Neural cell (in vitro differentiated cells): ENCODE data around the gene MTHFD1L. TPM values are rescaled to one million over a fixed set of nuclear protein-coding genes. Genes with fewer than 3 reads are reported as not detected.

Experiments
- H2AFZ ChIP-seq: fragments of 200-600, 300-800 bp; sonication (generic), shearing (Covaris generic); 2 replicates; pipeline ENCODE4 v1.6.0; 2014; ENCODE audit warnings: low read depth, mild to moderate bottlenecking, antibody characterized with exemption, low read length, moderate library complexity
- H3F3A ChIP-seq: fragments of 200-600 bp; shearing (Covaris generic); 2 replicates; pipeline ENCODE4 v1.6.1; 2016; ENCODE audit warnings: mild to moderate bottlenecking, moderate library complexity, mixed read lengths, antibody characterized with exemption, low read length; ENCODE audit not compliant: insufficient read depth, poor library complexity, severe bottlenecking
- H3K27ac ChIP-seq: fragments of 200-600, 300-800 bp; sonication (generic), shearing (Covaris generic); 2 replicates; pipeline ENCODE4 v1.5.1; 2014; ENCODE audit warnings: mild to moderate bottlenecking, low read length, moderate library complexity
- H3K27me3 ChIP-seq: fragments of 300-800, 200-600 bp; sonication (generic), shearing (Covaris generic); 2 replicates; pipeline ENCODE4 v1.6.0; 2014; ENCODE audit warnings: mild to moderate bottlenecking, low read depth, low read length, moderate library complexity; ENCODE audit not compliant: insufficient read depth
- H3K36me3 ChIP-seq: fragments of 300-800, 200-600 bp; sonication (generic), shearing (Covaris generic); 2 replicates; pipeline ENCODE4 v1.5.1; 2014; ENCODE audit warnings: mild to moderate bottlenecking, antibody characterized with exemption, low read length, moderate library complexity; ENCODE audit not compliant: insufficient read depth
- H3K4me2 ChIP-seq: fragments of 300-800, 200-600 bp; sonication (generic), shearing (Covaris generic); 2 replicates; pipeline ENCODE4 v1.6.0; 2014; ENCODE audit warnings: mild to moderate bottlenecking, low read length
- H3K4me3 ChIP-seq: fragments of 300-800, 200-600 bp; sonication (generic), shearing (Covaris generic); 2 replicates; pipeline ENCODE4 v1.5.1; 2014; ENCODE audit warnings: mild to moderate bottlenecking, low read length, moderate library complexity
- H3K79me2 ChIP-seq: fragments of 200-600 bp; shearing (Covaris generic); replicated peaks from 2 replicates; pipeline ENCODE4 v1.6.0; 2014; ENCODE audit warnings: mild to moderate bottlenecking, low read length, moderate library complexity; ENCODE audit not compliant: insufficient read depth
- H3K9ac ChIP-seq: fragments of 300-800, 200-600 bp; sonication (generic), shearing (Covaris generic); 2 replicates; pipeline ENCODE4 v1.6.1; 2016; ENCODE audit warnings: mild to moderate bottlenecking, low read length, mixed read lengths
- H3K9me2 ChIP-seq: fragments of 200-600 bp; shearing (Covaris generic); 2 replicates; pipeline ENCODE4 v1.6.1; 2016; ENCODE audit warnings: mild to moderate bottlenecking, low read length, mixed read lengths; ENCODE audit not compliant: insufficient read depth
- H3K9me3 ChIP-seq: fragments of 200-600, 300-800 bp; sonication (generic), shearing (Covaris generic); 2 replicates; pipeline ENCODE4 v1.6.1; 2016; ENCODE audit warnings: mild to moderate bottlenecking, mixed run types, low read length, moderate library complexity, mixed read lengths
- H4K20me1 ChIP-seq: fragments of 200-600 bp; shearing (Covaris generic); 2 replicates; pipeline ENCODE4 v1.6.1; 2016; ENCODE audit warnings: mild to moderate bottlenecking, mixed run types; ENCODE audit not compliant: insufficient read depth
- CTCF ChIP-seq: fragments of 450-650 bp; IDR thresholded peaks from 2 replicates; pipeline ENCODE4 v1.5.1; 2014; ENCODE audit warnings: antibody characterized with exemption, mild to moderate bottlenecking, moderate library complexity; ENCODE audit not compliant: poor library complexity, severe bottlenecking
- EP300 ChIP-seq: fragments of 450-650 bp; conservative IDR thresholded peaks from 2 replicates; pipeline ENCODE4 v1.6.1; 2014; ENCODE audit warnings: antibody characterized with exemption, mild to moderate bottlenecking, moderate library complexity; ENCODE audit not compliant: poor library complexity, severe bottlenecking
- EZH2 ChIP-seq: fragments of 200-600, 300-800 bp; shearing (Covaris generic), sonication (generic); IDR thresholded peaks from 2 replicates; pipeline ENCODE4 v1.6.1; 2014; ENCODE audit warnings: antibody characterized with exemption, low read length, borderline replicate concordance, mild to moderate bottlenecking; ENCODE audit not compliant: insufficient read depth, poor library complexity, severe bottlenecking
- MXI1 ChIP-seq: fragments of 450-650 bp; conservative IDR thresholded peaks from 2 replicates; pipeline ENCODE4 v1.6.1; 2014; ENCODE audit warnings: antibody characterized with exemption, mild to moderate bottlenecking; ENCODE audit not compliant: poor library complexity, severe bottlenecking
- POLR2AphosphoS5 ChIP-seq: IDR thresholded peaks from 2 replicates; pipeline ENCODE4 v1.6.1; 2012
- RAD21 ChIP-seq: fragments of 450-650 bp; conservative IDR thresholded peaks from 2 replicates; pipeline ENCODE4 v1.6.1; 2014; ENCODE audit warnings: antibody characterized with exemption, mild to moderate bottlenecking, moderate library complexity
- SMC3 ChIP-seq: fragments of 450-650 bp; conservative IDR thresholded peaks from 2 replicates; pipeline ENCODE4 v1.6.1; 2014; ENCODE audit warnings: antibody characterized with exemption, mild to moderate bottlenecking, moderate library complexity; ENCODE audit not compliant: poor library complexity
- TAF1 ChIP-seq: IDR thresholded peaks from 2 replicates; pipeline ENCODE4 v1.6.1; 2012; ENCODE audit warnings: low read depth
- polyA plus RNA-seq: library from polyadenylated mRNA; depleted of rRNA; stranded (reverse); fragments of >200 nt; gene quantifications from 2 replicates; pipeline ENCODE4 v1.2.3, GENCODE V29; 2014
- TF ChIP-seq, protein P1 (sequence below): IDR thresholded peaks from 2 replicates; pipeline ENCODE4 v1.6.1; 2012; ENCODE audit warnings: borderline replicate concordance

Gene MTHFD1L
- polyA plus RNA-seq, 1 donor from 2014 or later = 6.3 TPM

- Histone ChIP-seq H2AFZ (no peak overlapping the region), H3K9me3 (no peaks in the 10 kb centered on the region), H3K4me3 (no peak overlapping the region), H3K27ac (no peak overlapping the region), H4K20me1 (no peaks in the 10 kb centered on the region), H3K36me3 (no peaks in the 10 kb centered on the region), H3K9me2 (no peaks in the 10 kb centered on the region), H3K9ac (no peak overlapping the region), H3K4me2 (no peak overlapping the region), H3K79me2 (no peaks in the 10 kb centered on the region), H3K27me3 (no peaks in the 10 kb centered on the region), H3F3A (no peaks in the 10 kb centered on the region)
- TF ChIP-seq POLR2AphosphoS5 (no peak), RAD21 (no peak), EZH2 (no peak), EP300 (no peak), MXI1 (no peak), SMC3 (no peak), TAF1 (no peak), CTCF (no peak)
- TF ChIP-seq, protein P1, sequence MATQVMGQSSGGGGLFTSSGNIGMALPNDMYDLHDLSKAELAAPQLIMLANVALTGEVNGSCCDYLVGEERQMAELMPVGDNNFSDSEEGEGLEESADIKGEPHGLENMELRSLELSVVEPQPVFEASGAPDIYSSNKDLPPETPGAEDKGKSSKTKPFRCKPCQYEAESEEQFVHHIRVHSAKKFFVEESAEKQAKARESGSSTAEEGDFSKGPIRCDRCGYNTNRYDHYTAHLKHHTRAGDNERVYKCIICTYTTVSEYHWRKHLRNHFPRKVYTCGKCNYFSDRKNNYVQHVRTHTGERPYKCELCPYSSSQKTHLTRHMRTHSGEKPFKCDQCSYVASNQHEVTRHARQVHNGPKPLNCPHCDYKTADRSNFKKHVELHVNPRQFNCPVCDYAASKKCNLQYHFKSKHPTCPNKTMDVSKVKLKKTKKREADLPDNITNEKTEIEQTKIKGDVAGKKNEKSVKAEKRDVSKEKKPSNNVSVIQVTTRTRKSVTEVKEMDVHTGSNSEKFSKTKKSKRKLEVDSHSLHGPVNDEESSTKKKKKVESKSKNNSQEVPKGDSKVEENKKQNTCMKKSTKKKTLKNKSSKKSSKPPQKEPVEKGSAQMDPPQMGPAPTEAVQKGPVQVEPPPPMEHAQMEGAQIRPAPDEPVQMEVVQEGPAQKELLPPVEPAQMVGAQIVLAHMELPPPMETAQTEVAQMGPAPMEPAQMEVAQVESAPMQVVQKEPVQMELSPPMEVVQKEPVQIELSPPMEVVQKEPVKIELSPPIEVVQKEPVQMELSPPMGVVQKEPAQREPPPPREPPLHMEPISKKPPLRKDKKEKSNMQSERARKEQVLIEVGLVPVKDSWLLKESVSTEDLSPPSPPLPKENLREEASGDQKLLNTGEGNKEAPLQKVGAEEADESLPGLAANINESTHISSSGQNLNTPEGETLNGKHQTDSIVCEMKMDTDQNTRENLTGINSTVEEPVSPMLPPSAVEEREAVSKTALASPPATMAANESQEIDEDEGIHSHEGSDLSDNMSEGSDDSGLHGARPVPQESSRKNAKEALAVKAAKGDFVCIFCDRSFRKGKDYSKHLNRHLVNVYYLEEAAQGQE = no peak
Measured at GRCh38 chr6:150971219-150971618, 105.7 kb downstream of the MTHFD1L start.

DNA sequence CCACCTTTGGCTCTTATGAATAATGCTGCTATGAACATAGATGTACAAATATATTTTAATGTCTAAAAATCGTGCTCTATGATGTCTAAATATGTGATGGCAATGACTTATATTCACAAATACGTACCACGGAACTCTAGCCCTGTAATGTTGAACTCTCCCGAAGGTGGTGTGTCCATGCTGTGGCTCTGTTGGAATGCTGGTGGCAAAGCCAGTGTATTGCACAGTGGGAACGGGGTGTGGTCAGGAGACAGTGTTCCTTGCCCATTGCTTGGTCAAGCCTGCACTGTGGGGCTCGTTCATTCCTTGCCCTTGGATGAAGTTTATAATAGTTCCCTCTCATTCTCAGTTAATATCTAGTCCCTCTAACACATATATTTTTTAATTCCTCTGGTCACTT, 109.6 kb downstream of the MTHFD1L start:
- Histone ChIP-seq H3K27me3 (no peaks in the 10 kb centered on the region), H3K9me3 (no peaks in the 10 kb centered on the region), H3K27ac (no peak overlapping the region), H3K9me2 (no peaks in the 10 kb centered on the region), H3K4me3 (no peak overlapping the region), H3F3A (no peaks in the 10 kb centered on the region), H3K36me3 (no peaks in the 10 kb centered on the region), H3K79me2 (no peaks in the 10 kb centered on the region), H4K20me1 (no peaks in the 10 kb centered on the region), H3K9ac (no peak overlapping the region), H2AFZ (no peak overlapping the region), H3K4me2 (no peak overlapping the region)
- no peak for TF ChIP-seq SMC3
- TF ChIP-seq EP300 = no peak
- TF ChIP-seq POLR2AphosphoS5 = no peak
- TF ChIP-seq CTCF = no peak
- TF ChIP-seq, protein P1 = no peak
- TF ChIP-seq EZH2 = no peak
- no peak for TF ChIP-seq MXI1
- TF ChIP-seq TAF1 = no peak
- no peak for TF ChIP-seq RAD21
